ENCODE results near the gene MLLT3.

- no peak for TF ChIP-seq CTCF (IDR thresholded peaks at IDR 0.05; ENCODE audit: low read depth, low read length)
- TF ChIP-seq EZH2phosphoT487 (IDR thresholded peaks at IDR 0.05; ENCODE audit: low read depth) = no peak
Observed at GRCh38 chr9:20319241-20319640, 303.1 kb downstream of the MLLT3 start.

Measured in OCI-LY3 (cell line).